T-cell (primary cell): ENCODE data around the gene SSTR1. TPM values are rescaled to one million over a fixed set of nuclear protein-coding genes. Genes with fewer than 3 reads are reported as not detected.

ENCODE experiments used
- ATAC-seq, 4 experiments: fragments of 200-7000 bp in 3 of 4; fragments of 150-1000 bp in 1 of 4; cut with Tn5 transposase; replicated peaks in 1 of 4; 1 replicate in 3 of 4; 2 replicates in 1 of 4; pipeline ENCODE4 v1.10.0; 2021; ENCODE audit warnings: moderate library complexity in 3 of 4, mild to moderate bottlenecking in 2 of 4, moderate number of reproducible peaks in 1 of 4
- CTCF ChIA-PET, 2 donors: fragments of 300-600 bp; sonication (Branson Sonifier 250); formaldehyde crosslinking; loops; one replicate each; lab custom pipeline; 2022; ENCODE audit warnings: antibody characterized with exemption in 2 of 2; lab: Charles Lee
- POLR2A ChIA-PET, 2 donors: fragments of 300-600 bp; sonication (Branson Sonifier 250); formaldehyde crosslinking; loops; one replicate each; lab custom pipeline; 2022; ENCODE audit warnings: antibody characterized with exemption in 2 of 2; lab: Charles Lee
- DNase-seq, 35 experiments: peaks; one replicate each; pipeline versions ENCODE4 v3.0.0 to v3.0.0-alpha.2; 2013 to 2023
- H3K27ac ChIP-seq: one replicate; pipeline ENCODE4 v1.5.1; 2013; ENCODE audit warnings: low read length
- H3K27me3 ChIP-seq, 2 experiments: replicated peaks in 1 of 2; 1 replicate in 1 of 2; 2 replicates in 1 of 2; pipeline versions ENCODE4 v1.6.1 to v1.7.0; 2013; ENCODE audit warnings: low read length in 1 of 2, mixed read lengths in 1 of 2; ENCODE audit not compliant: control insufficient read depth in 2 of 2, insufficient read depth in 2 of 2; ENCODE audit errors: extremely low read depth in 1 of 2
- H3K36me3 ChIP-seq, 2 donors: 1 replicate in 1 of 2; 2 replicates in 1 of 2; pipeline versions ENCODE4 v1.6.1 to v1.7.0; 2013; ENCODE audit warnings: low read length in 1 of 2; ENCODE audit not compliant: control insufficient read depth in 2 of 2, insufficient read depth in 1 of 2; ENCODE audit errors: extremely low read depth in 1 of 2
- H3K4me1 ChIP-seq, 2 experiments: 1 replicate in 1 of 2; 2 replicates in 1 of 2; pipeline versions ENCODE4 v1.6.1 to v1.7.0; 2013; ENCODE audit warnings: low read length in 2 of 2, mixed read lengths in 1 of 2; ENCODE audit not compliant: insufficient read depth in 2 of 2, control insufficient read depth in 1 of 2; ENCODE audit errors: extremely low read depth in 1 of 2
- H3K4me3 ChIP-seq, 2 donors: 1 replicate in 1 of 2; 2 replicates in 1 of 2; pipeline versions ENCODE4 v1.5.1 to v1.7.0; 2013; ENCODE audit warnings: mild to moderate bottlenecking in 2 of 2, low read length in 1 of 2, moderate library complexity in 1 of 2; ENCODE audit not compliant: control insufficient read depth in 1 of 2; ENCODE audit errors: extremely low read depth in 1 of 2
- H3K9me3 ChIP-seq: 2 replicates; pipeline ENCODE4 v1.7.0; 2013
- H3K27ac Mint-ChIP-seq, 2 donors: one replicate each; pipeline ENCODE4 v1.8.0; 2020 to 2021; ENCODE audit warnings: mild to moderate bottlenecking in 2 of 2, mixed read lengths in 2 of 2
- H3K27me3 Mint-ChIP-seq, 2 donors: one replicate each; pipeline ENCODE4 v1.8.0; 2021 to 2022; ENCODE audit warnings: mixed read lengths in 2 of 2
- H3K36me3 Mint-ChIP-seq: one replicate; pipeline ENCODE4 v1.8.0; 2021; ENCODE audit warnings: mixed read lengths
- H3K4me1 Mint-ChIP-seq, 3 donors: one replicate each; pipeline ENCODE4 v1.8.0; 2020 to 2022; ENCODE audit warnings: mixed read lengths in 3 of 3, mild to moderate bottlenecking in 1 of 3
- H3K4me3 Mint-ChIP-seq, 3 donors: one replicate each; pipeline ENCODE4 v1.8.0; 2020 to 2022; ENCODE audit warnings: mild to moderate bottlenecking in 3 of 3, mixed read lengths in 3 of 3, moderate library complexity in 3 of 3
- H3K9me3 Mint-ChIP-seq, 3 donors: one replicate each; pipeline ENCODE4 v1.8.0; 2020 to 2022; ENCODE audit warnings: mixed read lengths in 3 of 3
- WGBS: methylation state at CpG from one replicate; pipeline ENCODE4 v1.1.5; 2013; ENCODE audit warnings: missing lambda C conversion rate; ENCODE audit not compliant: insufficient coverage; 5-methylcytosine and 5-hydroxymethylcytosine counted together
- total RNA-seq, 35 experiments: library from RNA in 6 of 35; stranded (reverse) in 6 of 35; fragments of 120-200 nt in 1 of 35; gene quantifications; one replicate each; pipeline versions ENCODE4 v1.2.1 to v1.2.4 and lab custom pipeline; 2013 to 2026

The SSTR1 gene
- total RNA-seq, 5 donors from 2014 or later (not counting 1 experiment from before 2014, with no cell fraction given): not detected

DNA sequence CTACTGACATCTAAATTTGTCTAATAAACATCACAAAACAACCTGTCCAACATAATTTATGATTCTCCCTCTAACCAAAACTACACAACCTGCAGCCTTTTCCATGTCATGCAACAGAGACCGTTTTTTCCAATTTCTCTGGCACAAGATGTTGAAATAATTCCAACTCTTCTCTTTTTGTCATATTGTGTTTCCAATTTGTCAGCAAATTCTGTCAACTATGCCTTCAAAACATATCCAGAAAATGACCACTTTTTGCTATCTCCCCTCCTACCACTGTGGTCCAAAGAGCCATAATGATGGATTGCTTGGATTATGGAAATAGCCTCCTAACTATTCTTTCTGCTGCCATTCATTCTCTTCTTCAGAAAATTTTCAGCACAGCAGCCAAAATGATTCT, 31.3 kb upstream of the SSTR1 start:
- Mint-ChIP-seq H3K4me3 (no peak overlapping the region), H3K27ac (no peak overlapping the region), H3K27me3 (no peaks in the 10 kb centered on the region), H3K36me3 (no peaks in the 10 kb centered on the region), H3K9me3 (peaks cover 3 to 22% (median 3%) of the 10 kb centered on the region in 3 donors), H3K4me1 (no peaks in the 10 kb centered on the region)
- Histone ChIP-seq H3K9me3 (no peaks in the 10 kb centered on the region), H3K4me3 (no peak overlapping the region), H3K27ac (no peak overlapping the region), H3K36me3 (no peaks in the 10 kb centered on the region), H3K27me3 (no peaks in the 10 kb centered on the region), H3K4me1 (no peaks in the 10 kb centered on the region)
- CTCF ChIA-PET: no interaction called here
- DNase-seq (no peak), ATAC-seq (no peak)
- POLR2A ChIA-PET: no interaction called here
- WGBS: 100% methylated on average over 1 of the region's 1 CpG

- no peak for DNase-seq
- no peaks in the 10 kb centered on the region for H3K27me3 ChIP-seq
- H3K36me3 Mint-ChIP-seq: no peaks in the 10 kb centered on the region
- H3K27ac Mint-ChIP-seq: no peak overlapping the region
- H3K4me3 Mint-ChIP-seq: no peak overlapping the region
- no peaks in the 10 kb centered on the region for H3K27me3 Mint-ChIP-seq
- no peaks in the 10 kb centered on the region for H3K9me3 ChIP-seq
- no peak for ATAC-seq
- H3K36me3 ChIP-seq: no peaks in the 10 kb centered on the region
- H3K9me3 Mint-ChIP-seq: peaks cover 3 to 6% (median 4%) of the 10 kb centered on the region in 3 donors
- ChIA-PET POLR2A (no interaction called here), CTCF (interaction anchor here in 1 of 2 donors (0.8 kb wide), 1 partner anchor 15 kb away, joined by 3 read pairs; no protein-coding TSS in a partner anchor)
- no peaks in the 10 kb centered on the region for H3K4me1 ChIP-seq
- no peak overlapping the region for H3K4me3 ChIP-seq
- H3K27ac ChIP-seq: no peak overlapping the region
- H3K4me1 Mint-ChIP-seq: peaks cover 6 to 9% (median 8%) of the 10 kb centered on the region in 3 donors
Measured at GRCh38 chr14:38184132-38184531, 23.6 kb upstream of the SSTR1 start.

GRCh38 chr14:38185671-38186070, 22.0 kb upstream of the SSTR1 start:
- H3K27ac Mint-ChIP-seq: no peak overlapping the region

GRCh38 chr14:38186216-38186615, 21.5 kb upstream of the SSTR1 start:
- H3K27me3 ChIP-seq: no peaks in the 10 kb centered on the region
- no peaks in the 10 kb centered on the region for H3K36me3 ChIP-seq
- H3K27ac ChIP-seq: no peak overlapping the region
- no peaks in the 10 kb centered on the region for H3K4me1 ChIP-seq
- H3K27ac Mint-ChIP-seq: no peak overlapping the region
- ChIA-PET POLR2A (interaction anchor here in 1 of 2 donors (1.0 kb wide), 1 partner anchor 19 kb away, joined by 3 read pairs; no protein-coding TSS in a partner anchor), CTCF (no interaction called here)
- no peak overlapping the region for H3K4me3 Mint-ChIP-seq
- H3K9me3 ChIP-seq: no peaks in the 10 kb centered on the region
- 0% methylated on average over 1 of the region's 1 CpG for WGBS
- ATAC-seq (no peak), DNase-seq (no peak)
- H3K4me1 Mint-ChIP-seq: peaks cover 6 to 9% (median 8%) of the 10 kb centered on the region in 3 donors
- H3K9me3 Mint-ChIP-seq: peaks cover 0 to 4% (median 0%) of the 10 kb centered on the region in 3 donors
- no peaks in the 10 kb centered on the region for H3K27me3 Mint-ChIP-seq
- no peak overlapping the region for H3K4me3 ChIP-seq
- no peaks in the 10 kb centered on the region for H3K36me3 Mint-ChIP-seq

More at GRCh38 chr14:38185671-38186070, 22.0 kb upstream of the SSTR1 start:
- ChIA-PET POLR2A (interaction anchor here in 1 of 2 donors (1.0 kb wide), 1 partner anchor 19 kb away, joined by 3 read pairs; no protein-coding TSS in a partner anchor), CTCF (no interaction called here)
- WGBS: no CpG with 5 or more reads among the region's 1 CpG
- no peaks in the 10 kb centered on the region for H3K27me3 Mint-ChIP-seq
- no peak for ATAC-seq
- no peaks in the 10 kb centered on the region for H3K4me1 ChIP-seq
- H3K27me3 ChIP-seq: no peaks in the 10 kb centered on the region
- no peak overlapping the region for H3K4me3 ChIP-seq
- no peak overlapping the region for H3K4me3 Mint-ChIP-seq
- no peaks in the 10 kb centered on the region for H3K36me3 Mint-ChIP-seq
- H3K36me3 ChIP-seq: no peaks in the 10 kb centered on the region
- DNase-seq: no peak
- peaks cover 6 to 9% (median 8%) of the 10 kb centered on the region in 3 donors for H3K4me1 Mint-ChIP-seq
- H3K9me3 ChIP-seq: no peaks in the 10 kb centered on the region
- no peak overlapping the region for H3K27ac ChIP-seq
- peaks cover 0 to 4% (median 0%) of the 10 kb centered on the region in 3 donors for H3K9me3 Mint-ChIP-seq

- POLR2A ChIA-PET: no interaction called here
- no peaks in the 10 kb centered on the region for H3K9me3 ChIP-seq
- peaks cover 6 to 9% (median 8%) of the 10 kb centered on the region in 3 donors for H3K4me1 Mint-ChIP-seq
- DNase-seq (no peak), ATAC-seq (no peak)
- 94% methylated on average over 2 of the region's 2 CpGs for WGBS
- H3K27me3 Mint-ChIP-seq: no peaks in the 10 kb centered on the region
- peaks cover 0 to 4% (median 0%) of the 10 kb centered on the region in 3 donors for H3K9me3 Mint-ChIP-seq
- H3K27me3 ChIP-seq: no peaks in the 10 kb centered on the region
- no peaks in the 10 kb centered on the region for H3K36me3 ChIP-seq
- H3K27ac ChIP-seq: no peak overlapping the region
- CTCF ChIA-PET: no interaction called here
- H3K36me3 Mint-ChIP-seq: no peaks in the 10 kb centered on the region
- H3K4me3 Mint-ChIP-seq: no peak overlapping the region
- H3K4me3 ChIP-seq: no peak overlapping the region
- no peaks in the 10 kb centered on the region for H3K4me1 ChIP-seq
- H3K27ac Mint-ChIP-seq: no peak overlapping the region
Measured at GRCh38 chr14:38187528-38187927, 20.2 kb upstream of the SSTR1 start.

DNA sequence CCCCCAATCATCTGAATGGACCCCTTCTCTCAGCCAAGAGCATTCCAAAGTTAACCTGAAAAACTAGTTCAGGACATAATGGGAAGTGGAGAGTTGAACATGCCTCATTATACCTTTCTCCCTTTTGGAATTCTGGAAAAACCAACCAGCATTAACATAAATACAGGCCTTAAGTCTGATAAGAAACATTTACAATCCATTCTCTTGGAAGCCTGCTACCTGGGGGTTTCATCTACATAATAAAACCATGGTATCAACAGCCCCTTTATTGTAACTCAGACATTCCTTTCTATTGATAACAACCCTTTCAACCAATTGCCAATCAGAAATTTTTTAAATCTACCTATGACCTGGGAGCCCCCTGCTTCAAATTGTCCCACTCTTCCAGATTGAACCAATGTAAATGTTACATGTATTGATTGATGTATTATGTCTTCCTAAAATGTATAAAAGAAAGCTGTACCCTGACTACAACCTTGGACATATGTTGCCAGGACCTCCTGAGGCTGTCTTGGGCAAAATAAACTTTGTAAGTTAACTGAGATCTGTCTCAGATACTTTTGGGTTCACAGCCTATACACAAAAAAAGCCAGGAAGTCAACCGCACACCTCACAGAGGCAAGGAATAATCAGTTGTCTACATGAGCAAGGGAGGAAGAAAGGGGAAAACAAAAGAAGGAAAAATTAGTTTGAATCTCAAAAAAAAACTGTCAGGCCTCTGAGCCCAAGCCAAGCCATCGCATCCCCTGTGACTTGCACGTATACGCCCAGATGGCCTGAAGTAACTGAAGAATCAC, 17.6 kb upstream of the SSTR1 start:
- no peak overlapping the region for H3K27ac Mint-ChIP-seq
- Histone ChIP-seq H3K4me1 (no peaks in the 10 kb centered on the region), H3K27ac (no peak overlapping the region), H3K36me3 (no peaks in the 10 kb centered on the region), H3K4me3 (no peak overlapping the region), H3K9me3 (no peaks in the 10 kb centered on the region), H3K27me3 (no peaks in the 10 kb centered on the region)
- CTCF ChIA-PET: no interaction called here
- H3K4me1 Mint-ChIP-seq: peaks cover 6 to 9% (median 8%) of the 10 kb centered on the region in 3 donors
- H3K9me3 Mint-ChIP-seq: no peaks in the 10 kb centered on the region
- no peak for DNase-seq
- ATAC-seq: no peak
- no peaks in the 10 kb centered on the region for H3K36me3 Mint-ChIP-seq
- no peak overlapping the region for H3K4me3 Mint-ChIP-seq
- no peaks in the 10 kb centered on the region for H3K27me3 Mint-ChIP-seq
- POLR2A ChIA-PET: no interaction called here
- no CpG with 5 or more reads among the region's 4 CpGs for WGBS
